GM11168 (cell line): Measurements from ENCODE around the gene PIRT.

Experiments used
- in situ Hi-C: fragments of 300-500 bp; cut with MboI; formaldehyde crosslinking; loops from one replicate; pipeline ENCODE4 v1.12.0; 2022; ENCODE audit warnings: low sequenced_read_pairs; ENCODE audit not compliant: unreplicated experiment

PIRT gene

DNA sequence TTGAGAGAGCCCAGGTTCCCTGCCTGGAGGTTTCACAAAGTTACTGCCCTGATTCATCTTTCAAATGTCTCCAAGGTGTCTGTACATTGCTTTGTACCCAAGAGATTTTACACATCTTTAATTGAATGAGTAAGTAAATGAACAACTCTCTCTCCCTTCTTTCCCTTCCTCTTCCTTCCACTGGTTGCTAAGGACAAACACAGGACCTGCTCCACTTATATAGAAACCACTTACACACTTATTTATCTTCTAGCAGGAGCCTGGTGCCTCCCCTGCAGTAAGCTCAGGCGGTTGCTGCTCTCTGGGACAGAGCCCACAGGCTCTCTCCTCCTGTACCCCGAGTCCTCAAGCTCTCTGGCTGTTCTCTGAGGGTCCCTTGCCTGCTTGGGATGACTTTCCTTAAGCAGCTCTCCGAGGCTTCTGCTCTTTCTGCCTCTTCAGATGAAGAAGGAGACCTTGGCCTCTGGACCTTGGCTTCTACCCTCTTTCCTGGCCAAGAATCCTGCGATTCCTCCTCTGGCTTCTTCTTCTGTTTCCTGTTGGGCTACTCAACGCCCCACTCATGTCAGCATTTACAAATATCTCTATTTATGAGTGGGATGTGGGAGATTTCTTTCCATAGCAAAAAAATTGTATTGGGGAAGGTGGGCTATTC, 9.9 kb downstream of the PIRT start:
- in situ Hi-C loops = no loop called here

DNA sequence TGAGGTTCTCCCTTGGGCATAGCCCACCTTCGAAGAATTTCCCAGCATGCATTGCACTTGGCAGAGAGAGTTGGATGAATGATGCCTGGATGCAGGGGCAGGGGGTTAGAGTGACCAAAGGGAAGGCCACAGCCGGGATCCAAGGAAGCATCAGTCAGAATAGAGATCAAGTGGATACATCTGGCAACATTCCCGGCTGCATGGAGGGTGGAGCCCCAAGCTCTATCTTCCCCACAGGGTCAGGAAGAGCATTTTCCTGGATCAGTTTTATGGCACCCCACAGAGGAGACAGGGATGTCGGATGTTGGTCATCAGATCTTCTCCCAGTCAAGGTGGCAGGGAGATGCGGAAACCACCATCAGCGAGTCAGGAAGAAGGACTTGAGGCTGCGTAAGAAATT, 13.0 kb downstream of the PIRT start:
- in situ Hi-C loops = no loop called here

DNA sequence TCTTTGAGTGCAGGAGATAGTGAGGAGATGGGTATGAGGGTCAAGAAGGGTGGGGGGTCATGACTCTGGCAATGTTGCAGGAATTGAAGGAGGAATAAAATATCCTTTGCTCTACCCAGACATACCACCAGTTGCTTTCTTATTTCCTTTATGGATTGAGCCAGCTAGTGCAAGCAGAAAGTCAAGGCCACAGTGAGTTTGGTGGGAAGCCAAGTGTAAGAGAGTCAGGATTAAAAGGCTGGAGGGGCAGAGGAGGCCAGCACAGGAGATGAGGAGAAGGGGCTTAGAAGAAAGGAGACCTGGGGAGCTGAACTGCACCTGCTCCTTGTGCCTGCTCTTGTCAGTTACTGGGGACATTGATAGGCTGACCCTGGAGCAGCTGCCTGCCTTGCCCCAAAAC, 16.1 kb downstream of the PIRT start:
- in situ Hi-C loops = no loop called here

DNA sequence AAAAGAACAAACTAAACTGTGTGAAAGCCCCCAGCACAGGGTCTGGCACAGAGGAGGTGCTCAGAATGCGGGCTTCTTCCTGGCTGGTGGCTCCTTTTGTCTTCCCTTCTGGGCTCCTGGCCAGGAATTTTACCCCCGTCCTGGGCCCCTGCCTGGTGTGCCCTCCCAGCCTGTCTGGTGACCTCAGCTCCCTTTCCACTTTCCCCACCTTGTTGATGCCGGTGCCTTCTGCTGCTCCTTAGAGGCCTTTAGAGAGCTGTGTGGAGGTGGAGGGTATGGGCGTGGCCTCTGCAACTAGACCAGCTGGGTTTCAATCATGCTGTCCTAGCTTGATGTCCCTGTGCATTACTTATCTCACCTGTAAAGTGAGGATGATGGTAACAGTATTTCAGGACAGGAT, 16.8 kb downstream of the PIRT start:
- in situ Hi-C loops = no loop called here

DNA sequence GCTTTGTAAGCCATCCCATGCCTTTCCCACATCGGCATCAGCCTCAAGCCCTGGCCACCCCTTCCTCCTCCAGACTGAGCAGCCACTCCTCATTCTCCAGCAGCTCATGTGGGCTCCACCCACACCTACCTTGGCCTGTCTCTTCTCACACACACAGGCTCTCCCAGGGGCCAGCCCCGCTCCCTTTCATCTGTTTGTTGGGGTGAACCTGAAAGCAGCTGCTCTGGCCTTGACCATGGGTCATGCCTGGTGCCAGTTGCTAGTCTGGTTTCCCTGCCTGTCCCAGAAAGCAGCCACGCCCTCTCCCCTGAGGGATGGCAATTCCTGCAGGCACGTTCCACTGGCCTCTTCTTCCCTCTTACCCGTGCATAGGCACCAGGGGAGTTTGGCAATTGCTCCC, 22.6 kb downstream of the PIRT start:
- in situ Hi-C loops = no loop called here

DNA sequence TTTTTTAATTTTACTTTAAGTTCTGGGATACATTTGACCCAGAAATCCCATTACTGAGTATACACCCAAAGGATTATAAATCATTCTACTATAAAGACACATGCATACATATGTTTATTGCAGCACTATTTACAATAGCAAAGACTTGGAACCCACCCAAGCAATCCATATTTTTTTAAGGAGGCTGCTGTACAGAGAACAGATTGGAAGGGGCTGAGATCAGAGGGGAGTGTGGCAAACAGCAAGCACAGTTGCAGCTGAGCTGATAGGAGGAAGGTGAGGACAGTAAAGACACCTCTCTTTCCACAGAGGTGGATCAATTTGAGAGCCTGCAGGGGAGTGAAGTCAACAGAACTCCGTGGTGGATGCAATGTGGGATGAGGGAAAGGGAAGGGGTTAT, 23.8 kb downstream of the PIRT start:
- in situ Hi-C loops = no loop called here

DNA sequence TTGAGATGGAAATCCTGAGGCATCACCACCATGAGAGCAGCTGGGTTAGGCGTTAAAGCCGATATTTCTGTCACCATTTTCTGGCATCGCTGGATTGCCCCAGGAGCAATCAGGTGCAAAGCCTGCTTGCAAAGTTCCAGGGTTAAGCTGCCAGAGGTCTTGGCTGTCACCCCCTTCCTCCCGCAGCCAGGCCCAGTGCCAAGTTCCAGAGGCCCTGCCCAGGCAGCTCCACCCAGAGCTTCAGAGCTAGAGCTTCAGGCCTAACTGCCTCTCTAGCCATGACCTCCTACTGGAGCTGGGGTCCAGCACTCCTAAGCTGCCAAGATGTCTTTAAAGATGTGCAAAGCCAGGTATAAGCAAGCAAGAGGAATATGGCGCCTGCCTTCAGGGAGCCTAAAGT, 25.2 kb downstream of the PIRT start:
- in situ Hi-C loops = no loop called here

DNA sequence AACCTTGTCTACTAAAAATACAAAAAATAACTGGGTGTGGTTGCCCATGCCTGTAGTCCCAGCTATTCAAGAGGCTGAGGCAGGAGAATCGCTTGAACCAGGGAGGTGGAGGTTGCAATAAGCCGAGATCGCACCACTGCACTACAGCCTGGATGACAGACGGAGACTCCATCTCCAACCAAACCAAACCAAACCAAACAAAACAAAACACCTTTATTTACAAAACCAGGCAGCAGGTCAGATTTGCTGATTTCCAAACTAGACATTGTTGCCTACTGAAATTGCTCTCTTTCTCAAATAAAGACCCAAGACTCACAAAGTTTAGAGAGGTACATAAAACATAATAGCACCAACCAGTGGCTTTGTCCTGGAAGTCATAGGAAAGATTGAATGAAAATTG, 28.3 kb downstream of the PIRT start:
- in situ Hi-C loops = no loop called here

DNA sequence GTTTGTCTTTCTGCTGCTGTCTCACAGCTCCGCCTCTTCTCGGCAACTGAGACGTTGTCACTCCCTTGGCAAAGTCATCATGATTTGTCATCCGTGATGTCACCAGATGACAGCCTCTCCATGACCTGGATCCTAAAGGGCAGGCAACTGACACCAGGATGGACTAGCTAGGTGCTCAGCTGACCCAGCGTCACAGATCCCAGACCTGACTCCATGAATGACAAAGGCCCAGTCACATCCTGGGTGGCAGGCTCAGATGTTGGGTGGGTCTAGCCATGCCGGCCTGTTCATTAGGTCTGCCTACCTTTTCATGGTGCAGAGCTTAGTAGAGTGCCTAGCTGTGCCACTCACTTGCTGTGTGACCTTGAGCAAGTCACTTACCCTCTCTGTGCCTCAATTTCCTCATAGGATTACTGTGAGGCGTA, 30.2 kb downstream of the PIRT start:
- in situ Hi-C loops = no loop called here

DNA sequence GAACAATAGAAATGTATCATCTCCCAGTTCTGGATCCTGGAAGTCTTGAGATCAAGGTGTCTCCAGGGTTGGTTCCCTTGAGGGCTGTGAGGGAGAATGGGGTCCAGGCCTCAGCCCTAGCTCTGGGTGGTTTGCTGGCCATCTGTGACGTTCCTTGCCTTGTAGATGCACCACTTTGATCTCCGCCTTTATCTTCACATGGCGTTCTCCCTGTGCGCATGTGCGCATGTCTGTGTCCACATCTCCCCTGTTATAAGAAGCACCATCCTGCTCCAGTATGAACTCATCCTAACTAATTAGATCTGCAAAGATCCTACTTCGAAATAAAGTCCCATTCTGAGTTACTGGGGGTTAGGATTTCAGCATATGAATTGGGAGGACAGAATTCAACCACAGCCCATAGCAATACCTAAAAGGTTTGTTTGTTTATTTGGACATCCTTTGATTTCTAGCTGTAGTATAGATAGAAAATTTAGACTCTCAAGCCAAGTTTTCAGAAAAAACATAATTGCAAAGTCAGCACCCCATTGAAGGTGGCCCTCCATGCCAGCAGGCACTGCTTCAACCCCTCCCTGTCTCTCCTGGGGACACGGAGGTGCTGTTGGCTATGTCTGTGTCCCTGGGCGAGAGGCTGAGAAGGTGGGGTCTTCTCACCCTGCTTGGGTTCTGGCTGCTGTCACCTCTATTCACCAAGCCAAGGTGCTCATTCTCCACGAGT, 31.2 kb downstream of the PIRT start:
- in situ Hi-C loops = no loop called here

DNA sequence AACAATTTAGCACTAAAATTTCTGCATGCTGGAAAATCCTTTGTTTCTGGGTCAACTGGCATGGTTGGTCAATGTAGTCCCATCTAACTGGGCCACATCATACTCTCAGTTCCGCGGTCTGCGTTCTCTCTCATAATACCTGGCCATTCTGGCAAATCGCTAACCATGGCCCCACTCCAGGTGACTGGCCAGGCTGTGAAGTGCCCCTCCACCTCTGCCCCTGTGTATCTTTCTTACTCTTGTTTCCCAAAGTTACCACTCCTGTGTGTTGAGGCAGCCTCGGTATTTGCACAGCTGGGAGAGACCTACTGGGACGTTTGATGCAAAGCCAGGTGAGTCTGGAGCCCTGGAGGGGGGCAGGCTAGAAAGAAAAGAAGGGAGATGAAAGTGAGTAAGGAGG, 32.0 kb downstream of the PIRT start:
- in situ Hi-C loops = no loop called here

DNA sequence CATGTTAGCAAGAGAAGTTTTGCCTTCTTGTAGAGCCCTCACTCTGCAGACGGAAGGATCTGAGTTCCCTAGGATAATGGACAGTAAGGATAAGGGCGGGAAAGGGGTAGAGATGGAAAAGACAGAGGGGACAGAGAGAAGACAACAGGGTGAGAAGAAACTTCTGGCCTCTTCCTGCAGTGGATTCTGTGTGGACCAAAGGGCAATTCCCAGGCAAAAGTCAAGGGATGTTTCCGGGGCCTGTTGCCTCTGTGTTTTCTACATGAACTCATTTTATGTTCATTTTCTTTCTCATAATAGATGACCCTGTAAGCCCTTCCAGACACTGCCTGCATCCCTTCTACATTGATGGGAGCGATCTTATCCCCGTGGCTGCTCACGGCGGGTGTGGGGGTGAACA, 33.3 kb downstream of the PIRT start:
- in situ Hi-C loops = no loop called here

DNA sequence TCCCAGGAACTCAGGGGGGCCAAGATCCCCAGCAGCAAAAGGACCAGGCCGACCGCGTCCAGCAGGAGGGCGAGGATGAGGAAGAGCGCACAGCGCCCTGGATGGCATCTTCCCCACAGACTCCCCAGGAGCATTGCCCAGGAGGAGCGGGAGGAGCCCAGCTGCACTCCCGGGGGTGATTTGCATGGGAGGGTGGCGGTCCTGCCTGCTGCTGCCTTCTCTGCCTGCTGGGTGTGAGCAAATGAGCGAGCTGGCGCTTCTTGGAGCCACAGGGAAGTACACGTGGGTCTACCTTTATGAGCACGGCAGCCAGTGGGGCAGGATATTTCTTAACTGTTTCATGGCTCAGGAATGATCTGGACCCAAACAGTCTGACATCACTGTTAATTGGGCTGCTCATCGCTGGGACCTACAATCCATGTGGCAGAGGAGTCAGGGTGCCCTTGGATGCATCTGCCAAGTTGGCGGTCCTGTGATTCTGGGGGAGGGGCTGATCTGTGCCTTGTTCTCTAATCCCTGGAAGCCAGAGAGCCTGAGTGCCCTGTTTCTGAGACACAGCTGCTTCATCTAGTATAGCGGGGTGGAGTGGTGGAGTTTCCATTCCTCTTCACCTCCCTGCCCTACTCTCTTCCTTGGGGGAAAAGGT, 33.9 kb downstream of the PIRT start, which contains the start of gene TMEM238L:
Gene TMEM238L, minus strand, starts transcription at position 270 of the 646 bp plus-strand sequence. Its CDS starts 136 bp downstream, at position 134.
- in situ Hi-C loops = no loop called here

DNA sequence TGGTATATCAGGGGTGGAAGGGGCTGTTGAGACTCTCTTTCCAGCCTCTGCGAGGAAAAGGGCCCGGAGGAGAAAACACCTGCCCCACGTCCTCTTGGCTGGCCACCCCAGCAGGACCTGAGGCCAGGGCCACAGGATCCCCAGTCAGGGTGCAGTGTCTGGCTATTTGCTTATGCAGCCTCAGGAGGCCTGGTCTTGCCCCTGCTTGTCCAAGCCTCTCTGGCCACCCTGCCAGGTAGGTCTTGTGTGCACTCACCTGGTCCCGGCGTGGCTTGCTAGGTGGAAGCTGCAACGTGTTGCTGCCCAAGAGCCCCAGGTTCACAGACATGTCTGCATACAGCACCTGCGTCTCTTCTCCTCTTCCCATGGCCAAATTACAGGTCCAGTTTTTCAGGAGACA, 34.5 kb downstream of the PIRT start:
- in situ Hi-C loops = no loop called here

DNA sequence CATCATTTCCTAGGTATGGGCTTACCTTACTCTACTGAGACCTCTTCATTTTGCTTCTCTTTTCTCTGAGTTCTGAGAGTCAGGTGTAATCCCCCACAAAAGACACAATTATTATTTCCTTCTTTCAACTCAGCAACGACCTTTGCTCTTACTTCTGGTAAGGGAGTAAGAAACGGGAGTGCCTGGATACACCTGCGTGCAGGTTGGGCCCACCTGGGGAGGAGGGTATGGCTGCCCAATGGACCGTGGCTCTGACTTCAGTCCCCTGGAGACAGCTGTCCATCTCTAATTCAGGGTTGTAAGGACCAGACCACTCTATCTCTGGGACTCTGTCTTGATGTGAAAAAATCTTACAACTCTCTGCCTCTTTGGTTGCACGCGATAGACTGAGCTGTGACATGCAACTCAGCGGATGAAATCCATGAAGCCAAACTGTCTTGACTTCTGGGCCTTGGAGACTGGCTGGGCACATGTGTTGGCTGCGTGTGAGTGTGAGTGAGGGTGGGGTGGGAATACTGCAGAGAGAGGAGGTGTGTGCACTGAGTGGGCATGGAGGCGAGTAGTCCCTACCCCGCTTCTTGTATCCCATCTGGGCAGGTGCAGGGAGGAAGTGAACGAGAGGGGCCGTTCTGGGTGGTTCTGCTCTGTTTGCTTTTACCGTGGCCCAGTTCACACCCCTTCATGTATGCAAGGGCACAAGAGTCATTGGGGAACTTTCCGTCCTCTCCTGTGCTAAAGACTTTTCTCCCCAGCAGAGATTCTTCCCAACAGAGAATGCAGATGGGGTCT, 35.2 kb downstream of the PIRT start:
- in situ Hi-C loops = no loop called here

DNA sequence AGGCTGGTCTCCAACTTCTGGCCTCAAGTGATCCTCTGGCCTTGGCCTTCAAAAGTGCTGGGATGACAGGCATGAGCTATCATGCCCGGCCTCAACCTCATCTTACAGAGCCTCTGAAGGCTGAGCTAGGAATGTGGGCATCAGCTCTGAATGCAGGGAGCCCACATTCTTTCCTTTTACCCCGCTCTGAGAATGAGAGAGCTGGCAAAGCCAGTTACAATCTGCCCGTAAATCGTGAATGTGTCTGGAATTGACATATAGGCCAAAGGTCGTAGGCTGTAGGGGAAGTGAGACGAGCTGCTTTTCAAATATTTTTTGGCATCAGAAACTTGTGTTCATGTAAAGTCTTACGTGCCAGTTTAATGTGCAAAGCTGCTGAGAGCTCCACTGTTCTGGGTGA, 38.5 kb downstream of the PIRT start:
- in situ Hi-C loops = no loop called here

DNA sequence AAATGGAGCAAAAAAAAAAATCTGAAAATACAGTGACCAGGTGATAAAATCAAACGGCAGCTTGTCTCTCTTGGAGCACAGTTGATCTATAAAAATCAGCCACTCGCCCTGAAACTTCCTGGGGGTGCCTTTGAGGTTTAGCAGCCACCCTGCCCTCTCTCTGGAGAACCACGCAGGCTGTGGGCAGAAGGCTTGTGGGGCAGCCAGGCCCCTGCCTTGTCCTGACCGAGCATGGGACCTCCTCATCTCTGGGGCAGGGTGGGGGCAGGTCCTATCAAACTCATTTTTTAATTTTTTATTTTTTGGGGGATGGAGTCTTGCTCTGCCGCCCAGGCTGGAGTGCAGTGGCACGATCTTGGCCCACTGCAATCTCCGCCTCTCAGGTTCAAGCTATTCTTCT, 39.0 kb downstream of the PIRT start:
- in situ Hi-C loops = no loop called here

DNA sequence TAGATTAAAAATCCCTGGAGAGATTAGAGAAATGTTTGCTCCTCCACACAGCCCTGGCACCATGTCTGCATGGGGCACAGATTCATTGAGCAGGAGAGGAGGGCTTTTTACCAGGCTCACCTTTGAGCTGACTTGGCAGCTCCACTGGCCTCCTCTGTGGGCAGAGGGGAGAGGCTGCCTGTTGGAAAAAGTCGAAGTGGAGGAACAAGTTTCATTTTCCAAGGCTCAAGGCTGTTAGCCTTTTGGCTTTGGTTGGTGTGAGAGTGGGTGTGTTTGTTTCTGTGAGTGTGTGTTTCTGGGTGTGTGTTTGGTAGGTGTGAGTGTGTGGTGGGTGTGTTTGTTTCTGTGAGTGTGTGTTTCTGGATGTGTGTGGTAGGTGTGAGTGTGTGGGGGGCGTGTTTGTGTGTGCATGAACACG, 39.5 kb downstream of the PIRT start:
- in situ Hi-C loops = no loop called here

DNA sequence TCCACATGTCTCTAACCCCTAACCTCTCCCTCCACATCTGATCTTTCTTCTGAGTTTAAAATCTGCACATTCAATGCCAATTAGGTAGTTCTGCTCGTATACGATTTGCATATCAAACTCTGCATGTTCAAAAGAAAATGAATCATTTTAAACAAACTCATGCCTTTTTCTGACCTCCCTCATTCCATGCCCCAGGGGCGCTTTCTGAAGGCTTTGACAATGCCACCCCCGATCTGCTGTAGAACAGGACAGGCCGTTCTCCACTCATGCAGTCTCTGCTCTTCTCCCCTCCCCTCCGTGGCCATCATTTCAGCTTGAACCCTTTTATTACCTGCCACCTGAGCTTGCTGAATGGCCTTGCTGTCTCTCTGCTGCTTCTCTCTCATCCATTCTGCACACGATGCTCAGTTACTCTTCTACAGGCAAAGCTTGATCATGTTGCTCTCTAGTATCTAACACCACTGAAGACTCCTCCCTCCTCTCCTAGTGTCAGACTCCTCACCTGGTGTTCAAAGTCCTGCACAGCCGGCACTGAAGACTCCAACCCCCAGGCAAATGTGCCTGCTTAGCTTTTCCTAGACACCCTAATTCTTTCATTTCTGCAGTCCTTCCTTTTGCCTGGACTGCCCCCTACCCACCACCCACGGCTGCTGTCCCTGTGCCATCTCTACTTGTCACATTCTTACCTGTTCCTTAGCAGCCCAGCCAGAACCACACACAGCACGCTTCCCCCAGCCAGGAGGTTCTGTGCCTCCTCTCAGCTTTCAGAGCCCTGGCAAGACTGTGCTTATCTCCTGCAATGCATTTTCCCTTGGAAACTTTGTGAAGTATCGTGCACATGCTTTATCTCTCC, 40.2 kb downstream of the PIRT start:
- in situ Hi-C loops = no loop called here

DNA sequence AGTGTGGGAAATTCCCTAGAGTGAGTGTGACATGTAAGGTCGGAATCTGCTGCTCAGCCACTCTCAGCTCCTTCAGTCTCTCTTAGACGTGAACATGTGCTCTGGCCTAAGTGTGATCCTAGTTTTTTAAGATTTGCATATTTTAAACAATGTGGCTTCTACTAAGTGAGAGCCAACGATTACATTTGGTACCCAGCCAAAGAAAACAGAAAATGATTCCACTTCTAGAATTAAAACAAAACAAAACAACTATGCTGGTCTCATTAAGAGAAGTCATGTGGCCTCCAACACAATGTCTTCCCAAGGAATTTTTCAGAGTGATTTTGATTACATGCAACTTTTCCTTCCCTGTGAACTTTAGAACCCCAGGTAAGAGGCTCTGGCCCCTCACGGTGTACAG, 44.1 kb downstream of the PIRT start:
- in situ Hi-C loops = no loop called here
